Activated CD8-positive, alpha-beta memory T cell treated with anti-CD3 and anti-CD28 coated beads, Interleukin-2, amount 50 U/mL, for 24 hours (primary cell): ENCODE results near the gene EPB41.

Source experiments
- DNase-seq: peaks from one replicate; pipeline ENCODE4 v3.0.0-alpha.2; 2020; ENCODE audit errors: extremely low read depth

Gene EPB41

DNA sequence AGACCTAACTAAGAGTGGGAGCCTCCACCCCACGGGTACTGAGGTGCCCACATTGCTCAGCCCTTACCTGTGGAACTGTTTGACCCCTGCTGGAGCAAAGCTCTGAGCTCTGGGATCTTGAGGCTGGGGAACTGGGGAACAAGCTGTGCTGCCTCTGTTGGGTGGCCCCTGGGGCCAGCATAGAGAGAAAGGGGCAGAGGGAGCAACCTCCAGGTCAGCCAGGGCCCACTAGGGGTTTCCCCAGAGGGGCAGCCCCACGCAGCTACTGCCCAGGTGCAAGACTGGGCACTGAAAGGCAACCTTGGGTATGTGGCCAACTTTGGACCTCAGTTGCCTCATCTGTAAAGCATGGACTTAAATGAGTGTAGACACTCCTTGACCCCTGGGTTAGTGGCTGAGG, 23.5 kb upstream of the EPB41 start:
- DNase-seq: no peak

GRCh38 chr1:28891256-28891655, 23.1 kb upstream of the EPB41 start:
- DNase-seq: no peak

GRCh38 chr1:28893403-28894102, 20.8 kb upstream of the EPB41 start:
- no peak for DNase-seq

GRCh38 chr1:28894785-28895184, 19.6 kb upstream of the EPB41 start:
- no peak for DNase-seq

DNA sequence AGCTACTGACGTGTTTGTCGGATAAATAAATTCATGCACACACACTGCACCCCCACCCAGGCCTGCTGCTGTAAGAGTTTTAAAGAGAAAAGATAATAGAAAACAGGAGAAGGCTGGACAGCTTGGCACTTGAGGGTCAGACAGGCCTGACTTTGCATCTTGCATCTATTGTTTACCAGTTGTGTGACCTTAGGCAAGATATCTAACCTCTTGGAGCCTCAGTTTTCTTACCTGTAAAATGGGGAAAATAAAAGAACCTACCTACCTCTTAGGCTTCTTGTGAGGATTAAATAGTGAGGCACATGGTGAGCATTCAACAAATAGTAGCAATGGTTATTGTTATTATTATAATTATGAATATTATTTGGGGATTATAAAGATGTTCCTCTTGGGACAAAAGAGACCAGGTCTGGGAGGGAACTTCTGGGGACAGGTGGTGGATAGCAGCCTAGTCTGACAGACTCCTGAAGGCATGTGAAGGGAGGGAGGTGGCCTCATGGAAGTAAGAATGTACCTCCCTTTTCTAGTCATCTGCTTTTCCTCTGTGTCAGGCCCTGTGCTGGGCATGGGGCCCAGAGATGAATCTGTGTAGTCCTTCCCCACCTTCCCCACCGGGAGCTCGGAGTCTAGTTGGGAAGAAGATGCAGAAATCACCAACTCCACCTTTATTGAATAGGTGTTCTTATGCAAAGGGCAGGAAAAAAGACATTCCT, 18.3 kb upstream of the EPB41 start:
- DNase-seq: no peak

DNA sequence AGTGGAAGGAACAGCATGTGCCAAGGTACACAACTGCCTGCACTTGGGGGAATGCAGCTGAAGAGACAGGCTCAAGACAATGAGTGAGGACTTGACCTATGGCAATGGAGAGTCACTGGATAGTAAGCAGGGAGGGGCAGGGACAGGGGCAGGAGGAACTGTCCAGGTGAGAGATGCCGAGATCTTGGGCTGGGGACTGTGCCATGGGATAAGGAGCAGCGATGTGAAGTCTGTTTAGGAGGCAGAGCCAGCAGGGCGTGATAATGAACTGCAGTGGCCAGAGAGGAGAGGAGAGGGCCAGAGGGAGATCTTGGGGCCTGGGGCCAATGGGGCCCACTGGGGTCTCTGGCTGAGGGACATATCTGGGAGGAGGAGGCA, 17.8 kb upstream of the EPB41 start:
- no peak for DNase-seq

GRCh38 chr1:28897789-28898188, 16.6 kb upstream of the EPB41 start:
- no peak for DNase-seq

DNA sequence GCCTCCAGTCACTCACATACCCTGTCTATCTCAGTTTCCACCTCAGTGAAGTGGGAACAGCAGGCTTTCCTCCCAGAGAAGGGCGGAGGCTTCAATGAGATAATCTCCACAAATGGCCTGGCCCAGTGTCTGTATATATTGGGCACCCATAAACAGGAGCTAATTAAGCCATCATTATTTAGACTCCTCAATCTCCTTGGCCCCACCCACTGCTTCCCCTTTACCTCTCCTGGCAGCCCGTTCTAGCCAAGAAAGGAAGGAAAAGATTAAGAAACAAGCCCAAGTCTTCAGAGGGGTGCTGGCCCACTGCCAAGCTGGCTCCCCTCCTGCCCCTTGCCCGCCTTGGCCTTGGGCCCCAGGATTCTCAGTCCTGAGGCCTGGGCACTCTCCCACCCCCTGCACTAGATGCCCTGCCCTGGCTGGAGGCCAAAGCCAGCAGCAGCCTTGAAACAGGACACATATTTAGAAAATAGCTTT, 15.9 kb upstream of the EPB41 start:
- no peak for DNase-seq

DNA sequence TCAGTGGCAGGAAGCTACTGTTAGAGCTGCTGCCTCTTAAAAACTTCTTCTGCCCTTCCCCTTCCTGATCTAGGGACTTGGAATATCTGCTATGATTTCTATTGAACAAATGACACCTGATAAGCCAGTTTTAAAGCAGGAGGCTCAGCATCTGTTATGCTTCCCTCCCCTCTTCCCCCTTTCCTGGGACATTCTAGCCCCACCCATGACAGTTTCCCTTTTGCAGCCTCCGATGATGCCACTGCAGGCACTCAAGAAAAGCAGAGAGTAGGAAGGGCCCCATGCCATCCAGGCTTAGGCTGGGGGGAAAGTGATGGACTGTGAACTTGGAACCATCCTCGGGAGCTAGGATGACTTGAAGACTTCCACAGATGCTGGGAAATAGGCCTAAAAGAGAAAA, 15.1 kb upstream of the EPB41 start:
- DNase-seq: no peak

- no peak for DNase-seq
Observed at GRCh38 chr1:28900562-28900961, 13.8 kb upstream of the EPB41 start.

- no peak for DNase-seq
Observed at GRCh38 chr1:28902738-28903137, 11.6 kb upstream of the EPB41 start.

DNA sequence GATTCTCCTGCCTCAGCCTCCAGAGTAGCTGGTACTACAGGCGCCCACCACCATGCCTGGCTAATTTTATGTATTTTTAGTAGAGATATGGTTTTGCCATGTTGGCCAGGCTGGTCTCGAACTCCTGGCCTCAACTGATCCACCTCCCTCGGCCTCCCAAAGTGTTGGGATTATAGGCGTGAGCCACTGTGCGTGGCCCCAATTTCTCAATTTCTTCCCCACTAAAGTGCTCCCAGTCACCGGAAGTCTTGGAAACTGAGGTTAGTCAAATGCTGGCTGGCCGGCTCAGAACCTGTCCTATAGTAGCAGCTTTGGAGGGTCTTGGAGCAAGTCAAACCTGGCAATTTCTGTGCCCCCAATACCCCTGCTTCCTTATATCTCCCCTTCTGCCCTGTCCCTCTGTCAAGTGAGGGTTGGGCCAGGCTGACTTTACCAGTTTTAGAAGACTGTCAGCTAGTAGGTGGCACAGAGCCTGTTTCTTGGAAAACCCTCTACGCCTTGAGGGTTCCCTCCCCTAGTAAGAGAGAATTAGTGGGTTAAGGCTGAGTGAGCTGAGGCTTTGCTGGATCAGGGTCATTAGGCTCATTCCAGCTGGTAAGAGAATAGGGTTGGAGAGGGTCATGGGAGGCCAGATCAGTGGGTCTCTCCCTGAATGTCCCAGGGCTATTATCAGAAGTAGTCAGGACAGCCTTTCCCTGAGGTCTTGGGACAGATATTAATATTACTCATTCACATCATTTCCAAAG, 8.3 kb upstream of the EPB41 start:
- DNase-seq: no peak

DNA sequence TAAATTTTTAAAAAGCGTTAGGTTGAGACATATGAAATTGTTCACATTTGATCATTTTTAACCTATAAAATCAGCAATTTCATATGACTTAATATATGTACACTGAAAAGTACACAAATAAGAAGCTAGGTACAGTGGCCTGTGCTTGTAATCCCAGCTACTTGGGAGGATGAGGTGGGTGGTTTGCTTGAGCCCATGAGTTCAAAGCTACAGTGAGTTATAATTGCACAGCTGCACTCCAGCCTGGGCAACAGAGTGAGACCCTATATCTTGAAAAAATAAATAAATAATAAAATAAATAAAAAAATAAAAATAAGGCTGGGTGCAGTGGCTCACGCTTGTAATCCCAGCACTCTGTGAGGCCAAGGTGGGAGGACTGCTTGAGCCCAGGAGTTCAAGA, 5.2 kb upstream of the EPB41 start:
- no peak for DNase-seq

GRCh38 chr1:28910379-28911115, 3.8 kb upstream of the EPB41 start:
- DNase-seq: no peak

GRCh38 chr1:28913786-28914227, 562 bp upstream of the EPB41 start:
- no peak for DNase-seq

- DNase-seq: no peak
Observed at GRCh38 chr1:28915031-28915895, 894 bp downstream of the EPB41 start.

- no peak for DNase-seq
Observed at GRCh38 chr1:28917757-28918118, 3.4 kb downstream of the EPB41 start.

- DNase-seq: no peak
Observed at GRCh38 chr1:28921286-28921869, 7.0 kb downstream of the EPB41 start.

- no peak for DNase-seq
Observed at GRCh38 chr1:28925350-28925891, 11.1 kb downstream of the EPB41 start.

DNA sequence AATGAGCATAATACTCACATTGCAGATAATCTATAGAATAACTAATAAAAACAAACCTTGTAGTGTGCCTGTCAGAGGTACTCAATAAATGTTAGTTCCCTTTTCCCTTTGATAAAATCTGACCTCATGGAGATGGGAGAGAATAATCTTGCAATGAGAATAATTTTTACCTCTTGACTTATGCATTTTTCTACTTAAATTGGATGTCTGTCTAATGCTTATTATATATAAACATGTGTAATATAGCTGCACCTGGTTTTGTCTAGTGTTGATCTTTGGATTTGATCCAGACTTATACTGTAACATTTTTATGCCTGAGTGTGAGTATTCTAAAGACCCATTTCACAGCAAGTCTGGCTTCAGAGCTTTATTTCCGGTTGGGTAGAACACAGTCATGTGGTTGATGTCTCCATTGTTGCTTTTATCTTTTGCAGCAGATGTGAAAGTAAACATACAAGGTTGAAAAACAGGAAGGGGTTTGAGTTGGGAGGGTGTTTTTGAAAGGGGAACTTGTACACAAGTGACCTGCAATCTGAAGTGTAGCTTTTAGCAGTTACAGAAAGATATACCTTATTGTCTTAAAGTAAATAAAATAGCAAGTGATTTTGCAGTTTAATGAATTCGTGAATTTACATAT, 12.4 kb downstream of the EPB41 start:
- no peak for DNase-seq
